A673 (cell line): ENCODE results near the gene MTHFD1L.

Experiments
- CTCF ChIP-seq: fragments of 300-800, 200-600 bp; sonication (generic); conservative IDR thresholded peaks from 2 replicates; pipeline ENCODE4 v1.5.1; 2017; ENCODE audit warnings: low read depth, mild to moderate bottlenecking, antibody characterized with exemption, low read length, moderate library complexity, mixed read lengths
- EZH2 ChIP-seq: fragments of 200-600 bp; sonication (generic); IDR thresholded peaks from 2 replicates; pipeline ENCODE4 v1.6.1; 2017; ENCODE audit warnings: borderline replicate concordance, low read depth, mild to moderate bottlenecking, mixed read lengths, antibody characterized with exemption, low read length; ENCODE audit not compliant: poor library complexity, severe bottlenecking

GRCh38 chr6:150822932-150823331 is 42.6 kb upstream of the MTHFD1L start:
- TF ChIP-seq CTCF (no peak), EZH2 (no peak)
